Measurements from ENCODE around the gene RBM47. TPM values are rescaled to one million over a fixed set of nuclear protein-coding genes. Genes with fewer than 3 reads are reported as not detected.
A peak's percentile ranks its signal among the peaks of the same experiment; 100 is the strongest.

RBM47 gene
- total and polyA plus RNA-seq, 9 of the 15 experiments (the other 6 are each of a cell fraction or from before 2014, with no cell fraction given): 1.4 to 6.4 (median 3.3) TPM

GRCh38 chr4:40515398-40516293 lies 114.0 kb downstream of the RBM47 start (continued):
- TF ChIP-seq TAF1 (IDR thresholded peaks at IDR 0.05; ENCODE audit: control insufficient read depth, extremely low read depth, insufficient read depth, low read length, severe bottlenecking) (peak; percentile 42), SNAPC5 (CRISPR knock-in tag; IDR thresholded peaks at IDR 0.05) (no peak), TAF7 (tag; IDR thresholded peaks at IDR 0.05) (peak; percentile 53), FIP1L1 (IDR thresholded peaks at IDR 0.05; ENCODE audit: low read depth, low read length, poor library complexity, severe bottlenecking) (no peak), HDAC6 (IDR thresholded peaks at IDR 0.05; ENCODE audit: low read depth, low read length) (no peak), ZNF124 (CRISPR knock-in tag; IDR thresholded peaks at IDR 0.05) (no peak), ZNF436 (CRISPR knock-in tag; IDR thresholded peaks at IDR 0.05) (no peak), TFAP4 (CRISPR knock-in tag; IDR thresholded peaks at IDR 0.05; ENCODE audit: borderline replicate concordance) (no peak; the same call in 1 of the 2 replicates), BRD9 (IDR thresholded peaks at IDR 0.05; ENCODE audit: low read depth, partially characterized antibody) (peak; percentile 84), NEUROD1 (IDR thresholded peaks at IDR 0.05; ENCODE audit: borderline replicate concordance, low read depth, low read length, partially characterized antibody) (peak; percentile 25), HCFC1 (IDR thresholded peaks at IDR 0.05; ENCODE audit: low read depth, low read length) (no peak), ZNF830 (CRISPR knock-in tag; IDR thresholded peaks at IDR 0.05) (no peak), ZNF431 (CRISPR knock-in tag; IDR thresholded peaks at IDR 0.05) (no peak), ZNF232 (CRISPR knock-in tag; IDR thresholded peaks at IDR 0.05) (no peak), PATZ1 (CRISPR knock-in tag; IDR thresholded peaks at IDR 0.05; ENCODE audit: borderline replicate concordance) (no peak; the same call in 1 of the 2 replicates), ZNF592 (IDR thresholded peaks at IDR 0.05) (no peak; the same call in none of the 2 replicates), SP2 (IDR thresholded peaks at IDR 0.05; ENCODE audit: extremely low read depth, low read depth, low read length, poor library complexity, severe bottlenecking) (no peak), SIN3A (IDR thresholded peaks at IDR 0.05; ENCODE audit: borderline replicate concordance in 2 of 2, control insufficient read depth in 1 of 2, low read depth in 2 of 2, low read length in 2 of 2) (no peak), FOS (IDR thresholded peaks at IDR 0.05; ENCODE audit: extremely low read depth, insufficient read length) (no peak)
